ENCODE measurements around the gene GDF11. TPM values are rescaled to one million over a fixed set of nuclear protein-coding genes. Genes with fewer than 3 reads are reported as not detected.
"Not testable (repeated sequence)": the region's sequence is repeated elsewhere in the genome, so short reads cannot be mapped to it uniquely, and the experiment has no call there.

Gene GDF11
- total RNA-seq, 1 donor from 2014 or later, result 11.6 TPM

GRCh38 chr12:55748230-55748993 is 5.5 kb downstream of the GDF11 start:
- DNase-seq (ENCODE audit: extremely low spot score, unreplicated experiment), result no peak
- no peak for TF ChIP-seq CTCF (IDR thresholded peaks at IDR 0.05)
- Mint-ChIP-seq H3K27ac (ENCODE audit: unreplicated experiment) (no peak overlapping the region), H3K4me3 (ENCODE audit: unreplicated experiment) (no peak overlapping the region), H3K4me1 (ENCODE audit: unreplicated experiment) (peaks cover 25% of the 10 kb centered on the region), H3K9me3 (ENCODE audit: unreplicated experiment) (no peaks in the 10 kb centered on the region), H3K36me3 (ENCODE audit: unreplicated experiment) (peaks cover 21% of the 10 kb centered on the region), H3K27me3 (ENCODE audit: unreplicated experiment) (no peaks in the 10 kb centered on the region)

GRCh38 chr12:55755246-55755645 is 12.3 kb downstream of the GDF11 start:
- Mint-ChIP-seq H3K4me3 (ENCODE audit: unreplicated experiment) (no peak overlapping the region), H3K4me1 (ENCODE audit: unreplicated experiment) (no peaks in the 10 kb centered on the region), H3K36me3 (ENCODE audit: unreplicated experiment) (peaks cover 48% of the 10 kb centered on the region)

GRCh38 chr12:55757701-55758100 is 14.8 kb downstream of the GDF11 start:
- Mint-ChIP-seq H3K27ac (ENCODE audit: unreplicated experiment) (no peak overlapping the region), H3K36me3 (ENCODE audit: unreplicated experiment) (peaks cover 38% of the 10 kb centered on the region), H3K9me3 (ENCODE audit: unreplicated experiment) (no peaks in the 10 kb centered on the region), H3K4me3 (ENCODE audit: unreplicated experiment) (no peak overlapping the region), H3K27me3 (ENCODE audit: unreplicated experiment) (no peaks in the 10 kb centered on the region), H3K4me1 (ENCODE audit: unreplicated experiment) (no peaks in the 10 kb centered on the region)
- no peak for DNase-seq (ENCODE audit: extremely low spot score, unreplicated experiment)
- TF ChIP-seq CTCF (IDR thresholded peaks at IDR 0.05), result no peak

More at GRCh38 chr12:55755246-55755645, 12.3 kb downstream of the GDF11 start:
- no peaks in the 10 kb centered on the region for H3K9me3 Mint-ChIP-seq (ENCODE audit: unreplicated experiment)
- no peak for DNase-seq (ENCODE audit: extremely low spot score, unreplicated experiment)
- H3K27ac Mint-ChIP-seq (ENCODE audit: unreplicated experiment), result peak overlapping the region; percentile 8
- no peak for TF ChIP-seq CTCF (IDR thresholded peaks at IDR 0.05)
- H3K27me3 Mint-ChIP-seq (ENCODE audit: unreplicated experiment), result no peaks in the 10 kb centered on the region

- not testable (repeated sequence) for H3K27me3 Mint-ChIP-seq (ENCODE audit: unreplicated experiment); H3K9me3 Mint-ChIP-seq (ENCODE audit: unreplicated experiment); H3K4me3 Mint-ChIP-seq (ENCODE audit: unreplicated experiment); DNase-seq (ENCODE audit: extremely low spot score, unreplicated experiment); H3K4me1 Mint-ChIP-seq (ENCODE audit: unreplicated experiment); H3K27ac Mint-ChIP-seq (ENCODE audit: unreplicated experiment)
- peaks cover 42% of the 10 kb centered on the region for H3K36me3 Mint-ChIP-seq (ENCODE audit: unreplicated experiment)
Observed at GRCh38 chr12:55758575-55758974, 15.7 kb downstream of the GDF11 start.

GRCh38 chr12:55760663-55761062 is 17.7 kb downstream of the GDF11 start:
- peaks cover 37% of the 10 kb centered on the region for H3K36me3 Mint-ChIP-seq (ENCODE audit: unreplicated experiment)
- no peak for TF ChIP-seq CTCF (IDR thresholded peaks at IDR 0.05)
- no peaks in the 10 kb centered on the region for H3K4me1 Mint-ChIP-seq (ENCODE audit: unreplicated experiment)
- DNase-seq (ENCODE audit: extremely low spot score, unreplicated experiment), result no peak
- H3K9me3 Mint-ChIP-seq (ENCODE audit: unreplicated experiment), result no peaks in the 10 kb centered on the region
- no peak overlapping the region for H3K4me3 Mint-ChIP-seq (ENCODE audit: unreplicated experiment)
- H3K27me3 Mint-ChIP-seq (ENCODE audit: unreplicated experiment), result no peaks in the 10 kb centered on the region
- H3K27ac Mint-ChIP-seq (ENCODE audit: unreplicated experiment), result no peak overlapping the region

All from osteocyte (in vitro differentiated cells).